Adrenal gland (tissue), 5 donors: ENCODE results near the gene SLC35B1.

ENCODE experiments used
- CTCF ChIP-seq, 6 experiments: fragments of 450-650 bp in 4 of 6; fragments of 200-600 bp in 2 of 6; sonication (generic) in 1 of 6; IDR thresholded peaks; 1 replicate in 5 of 6; 2 replicates in 1 of 6; pipeline versions ENCODE4 v1.5.1 to v1.8.0; 2016 to 2021; ENCODE audit warnings: antibody characterized with exemption in 6 of 6, mild to moderate bottlenecking in 2 of 6, moderate library complexity in 1 of 6
- POLR2A ChIP-seq, 2 donors: fragments of 450-650 bp; IDR thresholded peaks; one replicate each; pipeline ENCODE4 v1.6.1; 2017; ENCODE audit warnings: antibody characterized with exemption in 2 of 2, mild to moderate bottlenecking in 2 of 2, moderate library complexity in 1 of 2
- donor health status: DM: no; HTN: no; CAD: no.

DNA sequence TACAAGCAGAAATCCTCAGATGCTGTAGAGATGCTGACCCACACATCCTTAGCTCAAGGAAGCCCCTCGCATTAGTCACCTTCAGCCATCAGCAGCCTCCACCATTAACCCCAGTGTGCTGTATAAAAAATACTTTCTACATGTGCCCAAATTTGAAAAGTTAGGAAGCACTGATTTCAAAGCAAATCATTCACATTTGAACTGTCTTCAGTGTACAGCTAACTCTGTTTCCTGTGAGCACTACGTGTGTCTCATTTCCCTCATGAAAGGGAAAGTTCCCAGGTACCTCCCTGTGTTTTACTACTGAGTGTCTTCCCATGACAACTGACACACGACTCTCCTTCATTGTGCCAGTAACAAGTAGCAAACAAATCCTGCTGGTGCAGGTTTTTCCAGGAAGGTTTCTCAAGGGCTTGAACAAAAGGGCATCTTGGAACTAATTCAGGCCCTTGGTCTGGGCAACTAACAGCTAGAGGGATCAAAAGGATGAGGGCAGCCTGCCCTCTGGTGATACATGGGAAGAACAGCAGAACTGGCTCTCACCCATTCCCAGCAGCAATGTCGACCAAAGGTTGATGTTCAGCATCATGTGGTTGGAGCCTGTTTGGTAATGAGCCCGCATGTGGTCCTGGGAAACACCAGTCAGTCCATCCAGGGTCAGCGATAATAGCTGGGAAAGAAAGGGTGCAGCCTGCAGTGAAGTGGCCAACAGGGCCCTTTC lies 4.0 kb downstream of the SLC35B1 start:
- TF ChIP-seq CTCF (IDR thresholded peaks at IDR 0.05) (peak in 5 of 6 experiments; percentile 24 to 42 (median 36)), POLR2A (IDR thresholded peaks at IDR 0.05) (no peak)
